Liver (tissue), 9 donors: ENCODE measurements around the gene DKKL1. TPM values are rescaled to one million over a fixed set of nuclear protein-coding genes. Genes with fewer than 3 reads are reported as not detected.

ENCODE experiments used
- DNase-seq: peaks from one replicate; pipeline ENCODE4 v3.0.0-alpha.2; 2017; ENCODE audit warnings: low spot score
- H3K27ac ChIP-seq, 2 donors: one replicate each; pipeline ENCODE4 v1.7.0; 2013; ENCODE audit warnings: inconsistent platforms in 2 of 2, low read length in 2 of 2, control low read depth in 1 of 2, low read depth in 1 of 2, mild to moderate bottlenecking in 1 of 2
- H3K27me3 ChIP-seq, 4 donors: one replicate each; pipeline versions ENCODE4 v1.6.1 to v1.7.0; 2013; ENCODE audit warnings: low read length in 3 of 4, inconsistent platforms in 1 of 4, mild to moderate bottlenecking in 1 of 4, moderate library complexity in 1 of 4; ENCODE audit not compliant: control insufficient read depth in 4 of 4, insufficient read depth in 4 of 4
- H3K36me3 ChIP-seq, 4 donors: one replicate each; pipeline versions ENCODE4 v1.6.1 to v1.7.0; 2013; ENCODE audit warnings: low read length in 3 of 4, mild to moderate bottlenecking in 3 of 4, low read depth in 1 of 4, moderate library complexity in 1 of 4; ENCODE audit not compliant: control insufficient read depth in 4 of 4, insufficient read depth in 3 of 4
- H3K4me1 ChIP-seq, 4 donors: one replicate each; pipeline versions ENCODE4 v1.6.1 to v1.7.0; 2013; ENCODE audit warnings: low read length in 3 of 4, mild to moderate bottlenecking in 3 of 4, moderate library complexity in 1 of 4; ENCODE audit not compliant: control insufficient read depth in 4 of 4, insufficient read depth in 4 of 4
- H3K4me3 ChIP-seq, 3 donors: one replicate each; pipeline versions ENCODE4 v1.6.1 to v1.7.0; 2013; ENCODE audit warnings: low read length in 3 of 3, control low read depth in 1 of 3, low read depth in 1 of 3, mild to moderate bottlenecking in 1 of 3
- H3K9ac ChIP-seq, 2 donors: one replicate each; pipeline ENCODE4 v1.7.0; 2013; ENCODE audit warnings: low read length in 2 of 2, mild to moderate bottlenecking in 2 of 2, moderate library complexity in 2 of 2, control low read depth in 1 of 2, low read depth in 1 of 2
- H3K9me3 ChIP-seq, 4 donors: one replicate each; pipeline versions ENCODE4 v1.6.1 to v1.7.0; 2013; ENCODE audit warnings: low read length in 3 of 4; ENCODE audit not compliant: control insufficient read depth in 4 of 4
- EGR1 ChIP-seq, 2 donors: IDR thresholded peaks; 2 replicates each; pipeline ENCODE4 v1.6.1; 2016 to 2018; ENCODE audit warnings: antibody characterized with exemption in 2 of 2, low read depth in 2 of 2
- FOXA1 ChIP-seq: IDR thresholded peaks from 2 replicates; pipeline ENCODE4 v1.6.1; 2016; ENCODE audit warnings: antibody characterized with exemption
- GABPA ChIP-seq, 2 donors: IDR thresholded peaks in 1 of 2; conservative IDR thresholded peaks in 1 of 2; 2 replicates each; pipeline ENCODE4 v1.6.1; 2016; ENCODE audit warnings: antibody characterized with exemption in 2 of 2, mild to moderate bottlenecking in 1 of 2, moderate library complexity in 1 of 2
- HNF4A ChIP-seq, 2 donors: conservative IDR thresholded peaks; 2 replicates each; pipeline ENCODE4 v1.6.1; 2016; ENCODE audit warnings: antibody characterized with exemption in 2 of 2, mild to moderate bottlenecking in 2 of 2
- JUND ChIP-seq, 2 donors: IDR thresholded peaks; 2 replicates each; pipeline ENCODE4 v1.6.1; 2016; ENCODE audit warnings: antibody characterized with exemption in 2 of 2
- MAX ChIP-seq: IDR thresholded peaks from 2 replicates; pipeline ENCODE4 v1.6.1; 2016; ENCODE audit warnings: antibody characterized with exemption
- NR2F2 ChIP-seq: IDR thresholded peaks from 2 replicates; pipeline ENCODE4 v1.6.1; 2016; ENCODE audit warnings: antibody characterized with exemption
- RAD21 ChIP-seq, 2 donors: IDR thresholded peaks; 2 replicates each; pipeline ENCODE4 v1.6.1; 2016; ENCODE audit warnings: antibody characterized with exemption in 2 of 2, mild to moderate bottlenecking in 2 of 2
- REST ChIP-seq: IDR thresholded peaks from 2 replicates; pipeline ENCODE4 v1.6.1; 2016; ENCODE audit warnings: antibody characterized with exemption, mild to moderate bottlenecking
- RXRA ChIP-seq, 2 donors: IDR thresholded peaks; 2 replicates each; pipeline ENCODE4 v1.6.1; 2017 to 2018; ENCODE audit warnings: antibody characterized with exemption in 2 of 2, mild to moderate bottlenecking in 1 of 2
- SP1 ChIP-seq: IDR thresholded peaks from 2 replicates; pipeline ENCODE4 v1.6.1; 2018; ENCODE audit warnings: antibody characterized with exemption, mild to moderate bottlenecking
- YY1 ChIP-seq: IDR thresholded peaks from 2 replicates; pipeline ENCODE4 v1.6.1; 2016; ENCODE audit warnings: antibody characterized with exemption, mild to moderate bottlenecking
- ZBTB33 ChIP-seq: IDR thresholded peaks from 2 replicates; pipeline ENCODE4 v1.6.1; 2016; ENCODE audit warnings: antibody characterized with exemption
- WGBS: extraction: QIAGEN DNeasy Blood & Tissue Kit; methylation state at CpG from one replicate; pipeline ENCODE4 v1.1.7; 2013; 5-methylcytosine and 5-hydroxymethylcytosine counted together
- polyA plus RNA-seq, 2 donors: library from polyadenylated mRNA; stranded (reverse) in 1 of 2; unstranded in 1 of 2; fragments of 200-250 nt in 1 of 2; fragments of >200 nt in 1 of 2; fragmentation: Nextera tagmentation in 1 of 2; extraction: Ambion mirVana in 1 of 2; gene quantifications; one replicate each; pipeline versions ENCODE4 v1.2.1 to v1.2.3, GENCODE V29; 2013 to 2015
- total RNA-seq, 2 donors: library from RNA; depleted of rRNA; stranded (reverse); fragments of >200 nt; gene quantifications; one replicate each; pipeline ENCODE4 v1.2.3, GENCODE V29; 2014
- donor health status: healthy.
- donor health status: healthy.
- donor health status: healthy.
- donor health status: healthy.
- donor health status: healthy.

The DKKL1 gene
- total and polyA plus RNA-seq, 4 donors, result 0.14 to 0.16 TPM; not detected in 2

GRCh38 chr19:49336482-49337266 is 27.0 kb upstream of the DKKL1 start:
- Histone ChIP-seq H3K36me3 (peaks cover 0 to 1% (median 0%) of the 10 kb centered on the region in 4 donors), H3K27ac (no peak overlapping the region), H3K9me3 (no peaks in the 10 kb centered on the region), H3K9ac (no peak overlapping the region), H3K4me3 (no peak overlapping the region), H3K4me1 (peaks cover 2 to 29% (median 12%) of the 10 kb centered on the region in 4 donors), H3K27me3 (no peaks in the 10 kb centered on the region)
- DNase-seq, result no peak
- 91% methylated on average over 10 of the region's 10 CpGs for WGBS
- TF ChIP-seq HNF4A (conservative IDR thresholded peaks at IDR 0.05) (no peak), RAD21 (IDR thresholded peaks at IDR 0.05) (no peak)

- no peaks in the 10 kb centered on the region for H3K9me3 ChIP-seq
- TF ChIP-seq YY1, result no peak
- TF ChIP-seq FOXA1, result no peak
- no peak for TF ChIP-seq MAX
- no peak for TF ChIP-seq EGR1 (IDR thresholded peaks at IDR 0.05; ENCODE audit: low read depth in 2 of 2)
- no peak for TF ChIP-seq RAD21 (IDR thresholded peaks at IDR 0.05)
- TF ChIP-seq ZBTB33, result no peak
- TF ChIP-seq JUND (IDR thresholded peaks at IDR 0.05), result no peak
- no peak for TF ChIP-seq GABPA (IDR thresholded peaks at IDR 0.05 in 1 of 2, conservative IDR thresholded peaks at IDR 0.05 in 1 of 2)
- no peak for TF ChIP-seq REST
- TF ChIP-seq RXRA (IDR thresholded peaks at IDR 0.05), result no peak
- TF ChIP-seq NR2F2, result no peak
- no peak for TF ChIP-seq SP1
- no peak overlapping the region for H3K9ac ChIP-seq
- H3K27ac ChIP-seq, result no peak overlapping the region
- WGBS, result 90% methylated on average over 19 of the region's 19 CpGs
- H3K27me3 ChIP-seq, result no peaks in the 10 kb centered on the region
- no peak for DNase-seq
- H3K4me3 ChIP-seq, result no peak overlapping the region
- peaks cover 2 to 24% (median 11%) of the 10 kb centered on the region in 4 donors for H3K4me1 ChIP-seq
- H3K36me3 ChIP-seq, result peaks cover 0 to 1% (median 0%) of the 10 kb centered on the region in 4 donors
Observed at GRCh38 chr19:49337267-49338022, 26.2 kb upstream of the DKKL1 start.
